HepG2 (cell line): Measurements from ENCODE around the gene RHBG. TPM values are rescaled to one million over a fixed set of nuclear protein-coding genes. Genes with fewer than 3 reads are reported as not detected.
A peak's percentile ranks its signal among the peaks of the same experiment; 100 is the strongest.

Experiments
- IRF1 ChIP-seq: sonication (generic); formaldehyde crosslinking; IDR thresholded peaks from 2 replicates; pipeline ENCODE4 v1.4.0; 2020; ENCODE audit warnings: low read depth, mild to moderate bottlenecking, missing genetic modification reagents
- JUN ChIP-seq: sonication (generic); formaldehyde crosslinking; IDR thresholded peaks from 2 replicates; pipeline ENCODE4 v1.4.0; 2020; ENCODE audit warnings: mild to moderate bottlenecking, missing genetic modification reagents
- MXD3 ChIP-seq: IDR thresholded peaks from 2 replicates; pipeline ENCODE4 v1.6.1; 2016; ENCODE audit warnings: mild to moderate bottlenecking, missing biosample characterization, missing genetic modification reagents
- SP5 ChIP-seq: IDR thresholded peaks from 2 replicates; pipeline ENCODE4 v1.6.1; 2016; ENCODE audit warnings: low read depth, borderline replicate concordance
- THAP8 ChIP-seq: sonication (generic); formaldehyde crosslinking; IDR thresholded peaks from 2 replicates; pipeline ENCODE4 v1.5.1; 2020; ENCODE audit warnings: missing genetic modification reagents, mild to moderate bottlenecking, borderline replicate concordance
- ZBTB26 ChIP-seq: IDR thresholded peaks from 2 replicates; pipeline ENCODE4 v1.6.1; 2016; ENCODE audit warnings: missing compliant biosample characterization, missing genetic modification reagents, borderline replicate concordance
- ZNF276 ChIP-seq: sonication (generic); formaldehyde crosslinking; IDR thresholded peaks from 2 replicates; pipeline ENCODE4 v1.4.0; 2020; ENCODE audit warnings: mild to moderate bottlenecking, low read depth, missing genetic modification reagents
- ZNF281 ChIP-seq: sonication (generic); formaldehyde crosslinking; IDR thresholded peaks from 2 replicates; pipeline ENCODE4 v1.4.0; 2020; ENCODE audit warnings: missing genetic modification reagents, borderline replicate concordance
- ZNF564 ChIP-seq: sonication (generic); formaldehyde crosslinking; IDR thresholded peaks from 2 replicates; pipeline ENCODE4 v1.8.1; 2023; ENCODE audit warnings: mild to moderate bottlenecking, missing genetic modification reagents
- ZNF576 ChIP-seq: sonication (generic); formaldehyde crosslinking; IDR thresholded peaks from 2 replicates; pipeline ENCODE4 v1.4.0; 2020; ENCODE audit warnings: mild to moderate bottlenecking, missing genetic modification reagents
- ZNF646 ChIP-seq: sonication (generic); formaldehyde crosslinking; IDR thresholded peaks from 2 replicates; pipeline ENCODE4 v1.9.0; 2021; ENCODE audit warnings: mild to moderate bottlenecking, missing genetic modification reagents
- ZNF678 ChIP-seq: sonication (generic); formaldehyde crosslinking; IDR thresholded peaks from 2 replicates; pipeline ENCODE4 v1.4.0; 2020; ENCODE audit warnings: mild to moderate bottlenecking, missing genetic modification reagents
- polyA plus RNA-seq, 8 experiments: library from polyadenylated mRNA; depleted of rRNA in 3 of 8; stranded (reverse) in 7 of 8; unstranded in 1 of 8; fragments of >200 nt; fragmentation: Illumina TruSeq in 4 of 8; extraction: Trizol in 4 of 8; gene quantifications; 2 replicates each; pipeline versions ENCODE4 v1.2.1 to v1.2.3, GENCODE V29; 2011 to 2016; ENCODE audit warnings: low read depth in 4 of 8, missing spikeins in 1 of 8, mixed read lengths in 1 of 8; ENCODE audit not compliant: insufficient read depth in 1 of 8
- total RNA-seq, 5 experiments: library from RNA; depleted of rRNA; stranded (reverse); fragments of >200 nt; fragmentation: Illumina TruSeq; extraction: Trizol; gene quantifications; 2 replicates each; pipeline ENCODE4 v1.2.3, GENCODE V29; 2016; ENCODE audit warnings: low read depth in 1 of 5

The RHBG gene
- total and polyA plus RNA-seq, 2 of the 13 experiments (the other 11 are each of a cell fraction or from before 2014, with no cell fraction given): 61.8 to 73.5 TPM

GRCh38 chr1:156368889-156369684 is at the start of gene RHBG (continued):
- 0 out of 2 replicates have a peak, but pooled peaks have one; percentile 39 for TF ChIP-seq SP5 (CRISPR knock-in tag)
- TF ChIP-seq ZNF678 (CRISPR knock-in tag): no peak
- no peak for TF ChIP-seq ZNF646
- TF ChIP-seq IRF1: no peak
- no peak for TF ChIP-seq THAP8 (CRISPR knock-in tag)
- TF ChIP-seq ZNF576 (CRISPR knock-in tag): no peak
- no peak for TF ChIP-seq ZNF281 (CRISPR knock-in tag)
- TF ChIP-seq ZNF564 (CRISPR knock-in tag): no peak
- TF ChIP-seq JUN (CRISPR knock-in tag): peak; percentile 24; the same call in 1 of the 2 replicates
- peak; percentile 85 for TF ChIP-seq MXD3 (CRISPR knock-in tag)
- TF ChIP-seq ZNF276 (CRISPR knock-in tag): no peak
- peak; percentile 61; the same call in 1 of the 2 replicates for TF ChIP-seq ZBTB26 (CRISPR knock-in tag)
